ENCODE data around the gene PEX11B. TPM values are rescaled to one million over a fixed set of nuclear protein-coding genes. Genes with fewer than 3 reads are reported as not detected.
A peak's percentile ranks its signal among the peaks of the same experiment; 100 is the strongest.

The PEX11B gene
- polyA plus RNA-seq, 1 of the 3 experiments (the other 2 are of a cell fraction): 26.1 TPM

- peak overlapping the region; percentile 77 to 78; a peak in 3 of 4 replicates for H3K4me3 ChIP-seq (ENCODE audit: low read depth in 2 of 2, low read length in 1 of 2)
- peaks cover 0 to 7% of the 10 kb centered on the region in 2 experiments for H3K36me3 ChIP-seq (replicated peaks in 1 of 2; ENCODE audit: control insufficient read depth in 1 of 2, insufficient read depth in 2 of 2, low read length in 1 of 2)
- no peaks in the 10 kb centered on the region for H4K20me1 ChIP-seq (ENCODE audit: insufficient read depth)
- no peaks in the 10 kb centered on the region for H3K27me3 ChIP-seq (ENCODE audit: insufficient read depth)
- DNase-seq: no peak
- no peaks in the 10 kb centered on the region for H3K9me2 ChIP-seq
- peak overlapping the region; percentile 83 to 98 for H3K27ac ChIP-seq (ENCODE audit: low read depth in 2 of 2, low read length in 1 of 2)
- peak overlapping the region; percentile 92; the same call in 1 of the 2 replicates for H2AFZ ChIP-seq (ENCODE audit: low read depth)
- H3F3A ChIP-seq (replicated peaks; ENCODE audit: insufficient read depth): peaks cover 30% of the 10 kb centered on the region
- H3K9ac ChIP-seq: peak overlapping the region; percentile 56
- peaks cover 23 to 41% of the 10 kb centered on the region in 2 experiments for H3K4me1 ChIP-seq (ENCODE audit: control insufficient read depth in 1 of 2, insufficient read depth in 2 of 2, low read depth in 1 of 2, low read length in 1 of 2)
- CTCF ChIA-PET: interaction anchor here (1.0 to 3.3 kb wide), 11 partner anchors 14 to 118 kb away, joined by 3 to 16 read pairs (median 5); partner anchors contain the start of genes NUDT17 and RBM8A
- POLR2A ChIA-PET: interaction anchor here (1.4 to 3.8 kb wide), 3 partner anchors 16 to 45 kb away, joined by 8 to 31 read pairs (median 10); partner anchors contain the start of genes PEX11B and RBM8A
- 47% methylated on average over 5 of the region's 5 CpGs for WGBS (ENCODE audit: low lambda C conversion rate)
- 0 out of 2 replicates have a peak, but pooled peaks cover 4% of the 10 kb centered on the region for H3K79me2 ChIP-seq (ENCODE audit: insufficient read depth)
- H3K9me3 ChIP-seq: no peaks in the 10 kb centered on the region
- peak overlapping the region; percentile 95 for H3K4me2 ChIP-seq
- TF ChIP-seq ELF1 (IDR thresholded peaks at IDR 0.05): no peak
- 0 out of 2 replicates have a peak, but pooled peaks have one; percentile 5 for TF ChIP-seq PBX3 (IDR thresholded peaks at IDR 0.05)
- TF ChIP-seq FOSL2 (IDR thresholded peaks at IDR 0.05; ENCODE audit: borderline replicate concordance, low read depth): peak; percentile 29; the same call in 1 of the 2 replicates
- TF ChIP-seq JUND (IDR thresholded peaks at IDR 0.05): peak; percentile 40; the same call in 1 of the 2 replicates
- TF ChIP-seq RAD21 (IDR thresholded peaks at IDR 0.05; ENCODE audit: low read length): no peak
- peak; percentile 45; the same call in 1 of the 2 replicates for TF ChIP-seq TCF12 (IDR thresholded peaks at IDR 0.05)
Measured at GRCh38 chr1:145963265-145964019, 44.9 kb upstream of the PEX11B start.

GRCh38 chr1:145962157-145963102 is 43.9 kb upstream of the PEX11B start:
- CTCF ChIA-PET: interaction anchor here (0.6 to 3.3 kb wide), 6 partner anchors 15 to 117 kb away, joined by 3 to 16 read pairs (median 4); partner anchors contain the start of gene NUDT17
- H3K9ac ChIP-seq: peak overlapping the region; percentile 58; the same call in 1 of the 2 replicates
- TF ChIP-seq CTCF (IDR thresholded peaks at IDR 0.05) (no peak), TCF12 (IDR thresholded peaks at IDR 0.05) (no peak), ELF1 (IDR thresholded peaks at IDR 0.05) (no peak), RCOR1 (IDR thresholded peaks at IDR 0.05; ENCODE audit: low read length) (no peak), NFIC (IDR thresholded peaks at IDR 0.05; ENCODE audit: borderline replicate concordance) (no peak), GABPA (IDR thresholded peaks at IDR 0.05; ENCODE audit: low read depth) (no peak), PBX3 (IDR thresholded peaks at IDR 0.05) (no peak), CHD2 (IDR thresholded peaks at IDR 0.05; ENCODE audit: low read length, partially characterized antibody) (no peak), POLR2AphosphoS5 (IDR thresholded peaks at IDR 0.05; ENCODE audit: low read depth, low read length) (no peak), TAF1 (IDR thresholded peaks at IDR 0.05; ENCODE audit: borderline replicate concordance, low read depth, low read length) (0 out of 2 replicates have a peak, but pooled peaks have one; percentile 19), TEAD4 (IDR thresholded peaks at IDR 0.05; ENCODE audit: borderline replicate concordance, insufficient read depth) (no peak), MEF2A (IDR thresholded peaks at IDR 0.05; ENCODE audit: borderline replicate concordance, low read depth) (peak; percentile 72; the same call in 1 of the 2 replicates), RFX5 (IDR thresholded peaks at IDR 0.05; ENCODE audit: low read length) (no peak)
- TF ChIP-seq, protein P1, sequence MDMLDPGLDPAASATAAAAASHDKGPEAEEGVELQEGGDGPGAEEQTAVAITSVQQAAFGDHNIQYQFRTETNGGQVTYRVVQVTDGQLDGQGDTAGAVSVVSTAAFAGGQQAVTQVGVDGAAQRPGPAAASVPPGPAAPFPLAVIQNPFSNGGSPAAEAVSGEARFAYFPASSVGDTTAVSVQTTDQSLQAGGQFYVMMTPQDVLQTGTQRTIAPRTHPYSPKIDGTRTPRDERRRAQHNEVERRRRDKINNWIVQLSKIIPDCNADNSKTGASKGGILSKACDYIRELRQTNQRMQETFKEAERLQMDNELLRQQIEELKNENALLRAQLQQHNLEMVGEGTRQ (IDR thresholded peaks at IDR 0.05; ENCODE audit: borderline replicate concordance, low read depth, low read length): no peak
- TF ChIP-seq, protein P2, sequence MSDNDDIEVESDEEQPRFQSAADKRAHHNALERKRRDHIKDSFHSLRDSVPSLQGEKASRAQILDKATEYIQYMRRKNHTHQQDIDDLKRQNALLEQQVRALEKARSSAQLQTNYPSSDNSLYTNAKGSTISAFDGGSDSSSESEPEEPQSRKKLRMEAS (IDR thresholded peaks at IDR 0.05; ENCODE audit: low read depth): 0 out of 2 replicates have a peak, but pooled peaks have one; percentile 0

More at GRCh38 chr1:145962157-145963102, 43.9 kb upstream of the PEX11B start:
- H4K20me1 ChIP-seq (ENCODE audit: insufficient read depth): no peaks in the 10 kb centered on the region
- no peaks in the 10 kb centered on the region for H3K9me3 ChIP-seq
- peaks cover 0 to 5% of the 10 kb centered on the region in 2 experiments for H3K36me3 ChIP-seq (replicated peaks in 1 of 2; ENCODE audit: control insufficient read depth in 1 of 2, insufficient read depth in 2 of 2, low read length in 1 of 2)
- peak overlapping the region; percentile 83 to 98 for H3K27ac ChIP-seq (ENCODE audit: low read depth in 2 of 2, low read length in 1 of 2)
- POLR2A ChIA-PET: interaction anchor here (0.6 to 3.8 kb wide), 2 partner anchors 35 to 89 kb away, joined by 3 to 31 read pairs; partner anchors contain the start of gene RBM8A
- peak overlapping the region; percentile 77 for H2AFZ ChIP-seq (ENCODE audit: low read depth)
- no peaks in the 10 kb centered on the region for H3K27me3 ChIP-seq (ENCODE audit: insufficient read depth)
- H3K4me1 ChIP-seq (ENCODE audit: control insufficient read depth in 1 of 2, insufficient read depth in 2 of 2, low read depth in 1 of 2, low read length in 1 of 2): peaks cover 25 to 45% of the 10 kb centered on the region in 2 experiments
- peaks cover 29% of the 10 kb centered on the region for H3F3A ChIP-seq (replicated peaks; ENCODE audit: insufficient read depth)
- peak overlapping the region; percentile 95 for H3K4me2 ChIP-seq
- no peaks in the 10 kb centered on the region for H3K9me2 ChIP-seq
- 38% methylated on average over 15 of the region's 36 CpGs for WGBS (ENCODE audit: low lambda C conversion rate)
- H3K4me3 ChIP-seq (ENCODE audit: low read depth in 2 of 2, low read length in 1 of 2): peak overlapping the region; percentile 76 to 78
- DNase-seq: peak; percentile 68
- H3K79me2 ChIP-seq (ENCODE audit: insufficient read depth): peaks cover 4% of the 10 kb centered on the region; the same call in 1 of the 2 replicates
